ENCODE results near the gene GRAP2.

DNA sequence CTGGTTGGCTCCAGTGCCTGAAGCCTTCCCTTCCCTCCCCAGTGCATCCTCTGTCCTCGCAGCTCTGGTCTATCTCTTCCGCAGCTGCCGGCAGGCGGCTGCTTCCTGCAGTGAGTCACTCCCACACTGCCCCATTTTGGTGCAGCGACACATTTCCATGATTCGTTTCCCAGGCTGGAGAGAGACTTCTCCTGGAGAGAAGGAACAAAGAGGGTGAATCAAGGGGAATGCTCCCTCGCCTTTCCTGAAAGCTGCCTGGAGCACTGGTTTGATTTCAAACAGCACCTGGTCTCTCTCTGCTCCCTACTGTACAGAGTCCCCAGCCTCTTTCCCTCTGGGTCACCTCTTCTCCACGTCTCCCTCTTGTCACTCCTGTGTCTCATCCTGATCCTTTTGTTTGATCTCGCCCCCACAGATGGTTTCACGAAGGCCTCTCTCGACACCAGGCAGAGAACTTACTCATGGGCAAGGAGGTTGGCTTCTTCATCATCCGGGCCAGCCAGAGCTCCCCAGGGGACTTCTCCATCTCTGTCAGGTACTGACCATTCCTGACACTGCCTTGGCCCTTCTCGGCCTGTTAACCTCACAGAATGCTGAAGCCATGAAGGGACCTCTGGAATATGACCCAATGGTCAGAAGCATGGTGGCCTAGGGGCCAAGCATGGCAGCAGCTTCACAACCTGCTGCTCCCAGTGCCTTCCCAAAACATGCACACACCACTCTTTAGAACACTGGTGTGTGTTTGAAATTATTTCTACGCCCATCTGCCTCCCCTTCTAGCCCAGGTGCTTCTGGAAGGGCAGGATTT, 59.0 kb downstream of the GRAP2 start, which contains the start of gene TMA7B:
- TF ChIP-seq CTCF (IDR thresholded peaks at IDR 0.05; ENCODE audit: low read depth, low read length) (peak; percentile 30), MAX (IDR thresholded peaks at IDR 0.05; ENCODE audit: low read depth, low read length) (0 out of 2 replicates have a peak, but pooled peaks have one; percentile 16), POLR2A (IDR thresholded peaks at IDR 0.05; ENCODE audit: extremely low read depth, insufficient read length) (no peak)
